ENCODE data around the gene PAK2. TPM values are rescaled to one million over a fixed set of nuclear protein-coding genes. Genes with fewer than 3 reads are reported as not detected.
"Not testable (repeated sequence)": the region's sequence is repeated elsewhere in the genome, so short reads cannot be mapped to it uniquely, and the experiment has no call there.

PAK2 gene
- total and polyA plus RNA-seq, 3 experiments from 2014 or later = 38.0 to 85.4 (median 81.2) TPM

- H3K4me1 ChIP-seq (ENCODE audit: insufficient read depth, low read length) = peaks cover 16% of the 10 kb centered on the region
- no peaks in the 10 kb centered on the region for H3K27me3 ChIP-seq (ENCODE audit: insufficient read depth, low read length, poor library complexity, severe bottlenecking)
- H3K27me3 Mint-ChIP-seq = peaks cover 0 to 3% of the 10 kb centered on the region in 2 donors
- H3K4me3 Mint-ChIP-seq = peak overlapping the region; percentile 81 to 94 (median 86)
- H3K9me3 ChIP-seq (ENCODE audit: low read length) = no peaks in the 10 kb centered on the region
- no peaks in the 10 kb centered on the region for H3K36me3 ChIP-seq (ENCODE audit: insufficient read depth, low read length)
- POLR2A ChIA-PET = interaction anchor here (0.7 to 1.2 kb wide), 7 partner anchors 28 to 154 kb away, joined by 3 to 12 read pairs (median 4); partner anchors contain the start of genes FBXO45, NRROS, PAK2 and WDR53
- CTCF ChIA-PET = interaction anchor here (0.7 to 1.4 kb wide), 2 partner anchors 28 to 84 kb away, joined by 3 read pairs; no protein-coding TSS in a partner anchor
- H3K36me3 Mint-ChIP-seq = peaks cover 0 to 10% (median 0%) of the 10 kb centered on the region in 3 donors
- H3K27ac Mint-ChIP-seq = peak overlapping the region; percentile 78 to 98 (median 94)
- peak in 3 of 5 donors; percentile 62 to 80 (median 72) for DNase-seq
- peak overlapping the region; percentile 72 for H3K4me3 ChIP-seq (ENCODE audit: low read length)
- H3K4me1 Mint-ChIP-seq = peaks cover 17 to 37% (median 33%) of the 10 kb centered on the region in 3 donors
- no peaks in the 10 kb centered on the region for H3K9me3 Mint-ChIP-seq
- peak overlapping the region; percentile 95 for H3K27ac ChIP-seq (ENCODE audit: low read depth, low read length)
Measured at GRCh38 chr3:196712514-196713413, 26.9 kb upstream of the PAK2 start.

- H3K27ac ChIP-seq (ENCODE audit: low read depth, low read length); H3K36me3 ChIP-seq (ENCODE audit: insufficient read depth, low read length); H3K9me3 Mint-ChIP-seq; H3K4me3 Mint-ChIP-seq; DNase-seq; H3K9me3 ChIP-seq (ENCODE audit: low read length); CTCF ChIA-PET; H3K27me3 Mint-ChIP-seq; H3K4me1 ChIP-seq (ENCODE audit: insufficient read depth, low read length); H3K4me3 ChIP-seq (ENCODE audit: low read length); H3K27me3 ChIP-seq (ENCODE audit: insufficient read depth, low read length, poor library complexity, severe bottlenecking); POLR2A ChIA-PET: not testable (repeated sequence)
- Mint-ChIP-seq H3K36me3 (peaks cover 12 to 26% (median 15%) of the 10 kb centered on the region in 3 donors), H3K4me1 (peaks cover 7 to 22% (median 21%) of the 10 kb centered on the region in 3 donors), H3K27ac (peak overlapping the region in 2 of 8 donors; percentile 3 to 76)
Measured at GRCh38 chr3:196717162-196717561, 22.5 kb upstream of the PAK2 start.

GRCh38 chr3:196721097-196721496 lies 18.6 kb upstream of the PAK2 start:
- Histone ChIP-seq H3K27ac (ENCODE audit: low read depth, low read length) (no peak overlapping the region), H3K9me3 (ENCODE audit: low read length) (no peaks in the 10 kb centered on the region), H3K4me3 (ENCODE audit: low read length) (no peak overlapping the region), H3K36me3 (ENCODE audit: insufficient read depth, low read length) (peaks cover 6% of the 10 kb centered on the region), H3K4me1 (ENCODE audit: insufficient read depth, low read length) (no peaks in the 10 kb centered on the region), H3K27me3 (ENCODE audit: insufficient read depth, low read length, poor library complexity, severe bottlenecking) (no peaks in the 10 kb centered on the region)
- H3K27ac Mint-ChIP-seq = no peak overlapping the region
- POLR2A ChIA-PET = no interaction called here
- no peaks in the 10 kb centered on the region for H3K27me3 Mint-ChIP-seq
- CTCF ChIA-PET = no interaction called here
- no peaks in the 10 kb centered on the region for H3K9me3 Mint-ChIP-seq
- no peak overlapping the region for H3K4me3 Mint-ChIP-seq
- peaks cover 17 to 42% (median 20%) of the 10 kb centered on the region in 3 donors for H3K36me3 Mint-ChIP-seq
- H3K4me1 Mint-ChIP-seq = peaks cover 1 to 8% (median 4%) of the 10 kb centered on the region in 3 donors
- DNase-seq = no peak

- Mint-ChIP-seq H3K4me3 (no peak overlapping the region), H3K27me3 (no peaks in the 10 kb centered on the region), H3K27ac (peak overlapping the region in 4 of 8 donors; percentile 12 to 60 (median 46)), H3K4me1 (peaks cover 18 to 31% (median 21%) of the 10 kb centered on the region in 3 donors), H3K9me3 (no peaks in the 10 kb centered on the region), H3K36me3 (peaks cover 6 to 38% (median 7%) of the 10 kb centered on the region in 3 donors)
- Histone ChIP-seq H3K27ac (ENCODE audit: low read depth, low read length) (no peak overlapping the region), H3K4me1 (ENCODE audit: insufficient read depth, low read length) (no peaks in the 10 kb centered on the region), H3K4me3 (ENCODE audit: low read length) (no peak overlapping the region), H3K36me3 (ENCODE audit: insufficient read depth, low read length) (peaks cover 6% of the 10 kb centered on the region), H3K9me3 (ENCODE audit: low read length) (no peaks in the 10 kb centered on the region), H3K27me3 (ENCODE audit: insufficient read depth, low read length, poor library complexity, severe bottlenecking) (no peaks in the 10 kb centered on the region)
- CTCF ChIA-PET = no interaction called here
- no peak for DNase-seq
- POLR2A ChIA-PET = no interaction called here
Measured at GRCh38 chr3:196726788-196727675, 12.6 kb upstream of the PAK2 start.

- H3K27me3 ChIP-seq (ENCODE audit: insufficient read depth, low read length, poor library complexity, severe bottlenecking) = no peaks in the 10 kb centered on the region
- H3K9me3 Mint-ChIP-seq = no peaks in the 10 kb centered on the region
- no peak overlapping the region for H3K4me3 ChIP-seq (ENCODE audit: low read length)
- no peaks in the 10 kb centered on the region for H3K9me3 ChIP-seq (ENCODE audit: low read length)
- H3K36me3 ChIP-seq (ENCODE audit: insufficient read depth, low read length) = no peaks in the 10 kb centered on the region
- no peak for DNase-seq
- H3K27me3 Mint-ChIP-seq = no peaks in the 10 kb centered on the region
- peak overlapping the region in 1 of 8 donors; percentile 6 for H3K27ac Mint-ChIP-seq
- H3K4me1 ChIP-seq (ENCODE audit: insufficient read depth, low read length) = peaks cover 6% of the 10 kb centered on the region
- CTCF ChIA-PET = no interaction called here
- peaks cover 6 to 11% (median 8%) of the 10 kb centered on the region in 3 donors for H3K4me1 Mint-ChIP-seq
- H3K4me3 Mint-ChIP-seq = peak overlapping the region in 1 of 7 donors; percentile 43
- POLR2A ChIA-PET = no interaction called here
- H3K36me3 Mint-ChIP-seq = peaks cover 0 to 30% (median 5%) of the 10 kb centered on the region in 3 donors
- H3K27ac ChIP-seq (ENCODE audit: low read depth, low read length) = no peak overlapping the region
Measured at GRCh38 chr3:196735751-196736150, 3.9 kb upstream of the PAK2 start.

GRCh38 chr3:196736670-196737374 lies 2.8 kb upstream of the PAK2 start:
- no peak for DNase-seq
- Mint-ChIP-seq H3K27ac (peak overlapping the region in 3 of 8 donors; percentile 20 to 54 (median 38)), H3K4me3 (no peak overlapping the region), H3K27me3 (no peaks in the 10 kb centered on the region), H3K9me3 (no peaks in the 10 kb centered on the region), H3K4me1 (peaks cover 16 to 22% (median 19%) of the 10 kb centered on the region in 3 donors), H3K36me3 (peaks cover 0 to 31% (median 5%) of the 10 kb centered on the region in 3 donors)
- Histone ChIP-seq H3K4me3 (ENCODE audit: low read length) (no peak overlapping the region), H3K27ac (ENCODE audit: low read depth, low read length) (no peak overlapping the region), H3K27me3 (ENCODE audit: insufficient read depth, low read length, poor library complexity, severe bottlenecking) (no peaks in the 10 kb centered on the region), H3K36me3 (ENCODE audit: insufficient read depth, low read length) (no peaks in the 10 kb centered on the region), H3K9me3 (ENCODE audit: low read length) (no peaks in the 10 kb centered on the region), H3K4me1 (ENCODE audit: insufficient read depth, low read length) (peaks cover 12% of the 10 kb centered on the region)
- POLR2A ChIA-PET = no interaction called here
- CTCF ChIA-PET = no interaction called here

- Histone ChIP-seq H3K9me3 (ENCODE audit: low read length) (no peaks in the 10 kb centered on the region), H3K4me1 (ENCODE audit: insufficient read depth, low read length) (peaks cover 16% of the 10 kb centered on the region), H3K27me3 (ENCODE audit: insufficient read depth, low read length, poor library complexity, severe bottlenecking) (no peaks in the 10 kb centered on the region), H3K27ac (ENCODE audit: low read depth, low read length) (no peak overlapping the region), H3K4me3 (ENCODE audit: low read length) (no peak overlapping the region), H3K36me3 (ENCODE audit: insufficient read depth, low read length) (no peaks in the 10 kb centered on the region)
- DNase-seq = no peak
- no peaks in the 10 kb centered on the region for H3K9me3 Mint-ChIP-seq
- no peak overlapping the region for H3K4me3 Mint-ChIP-seq
- peaks cover 17 to 27% (median 21%) of the 10 kb centered on the region in 3 donors for H3K4me1 Mint-ChIP-seq
- CTCF ChIA-PET = no interaction called here
- POLR2A ChIA-PET = no interaction called here
- peaks cover 0 to 31% (median 5%) of the 10 kb centered on the region in 3 donors for H3K36me3 Mint-ChIP-seq
- no peaks in the 10 kb centered on the region for H3K27me3 Mint-ChIP-seq
- H3K27ac Mint-ChIP-seq = no peak overlapping the region
Measured at GRCh38 chr3:196737655-196738054, 2.0 kb upstream of the PAK2 start.

Measured in CD8-positive, alpha-beta memory T cell (primary cell).